T-helper 1 cell treated with Interleukin-12 subunit alpha and Interleukin-12 subunit beta and Interleukin-4 antibody, amounts not matched to agents 30 μg/mL and 1 μg/mL, for 36 hours (primary cell): ENCODE measurements around the gene SLC22A8.
"Not testable (repeated sequence)": the region's sequence is repeated elsewhere in the genome, so short reads cannot be mapped to it uniquely, and the experiment has no call there.

Experiments
- H3K27ac Mint-ChIP-seq: one replicate; pipeline ENCODE4 v1.8.0; 2021; ENCODE audit warnings: mild to moderate bottlenecking, mixed read lengths
- H3K27me3 Mint-ChIP-seq: one replicate; pipeline ENCODE4 v1.8.0; 2021; ENCODE audit warnings: low read depth, mixed read lengths
- H3K36me3 Mint-ChIP-seq: one replicate; pipeline ENCODE4 v1.8.0; 2021; ENCODE audit warnings: low read depth, mixed read lengths
- H3K4me1 Mint-ChIP-seq: one replicate; pipeline ENCODE4 v1.8.0; 2021; ENCODE audit warnings: low read depth, mixed read lengths
- H3K4me3 Mint-ChIP-seq: one replicate; pipeline ENCODE4 v1.8.0; 2021; ENCODE audit warnings: mild to moderate bottlenecking, moderate library complexity, mixed read lengths
- H3K9me3 Mint-ChIP-seq: one replicate; pipeline ENCODE4 v1.8.0; 2021; ENCODE audit warnings: mixed read lengths

Gene SLC22A8, protein sequence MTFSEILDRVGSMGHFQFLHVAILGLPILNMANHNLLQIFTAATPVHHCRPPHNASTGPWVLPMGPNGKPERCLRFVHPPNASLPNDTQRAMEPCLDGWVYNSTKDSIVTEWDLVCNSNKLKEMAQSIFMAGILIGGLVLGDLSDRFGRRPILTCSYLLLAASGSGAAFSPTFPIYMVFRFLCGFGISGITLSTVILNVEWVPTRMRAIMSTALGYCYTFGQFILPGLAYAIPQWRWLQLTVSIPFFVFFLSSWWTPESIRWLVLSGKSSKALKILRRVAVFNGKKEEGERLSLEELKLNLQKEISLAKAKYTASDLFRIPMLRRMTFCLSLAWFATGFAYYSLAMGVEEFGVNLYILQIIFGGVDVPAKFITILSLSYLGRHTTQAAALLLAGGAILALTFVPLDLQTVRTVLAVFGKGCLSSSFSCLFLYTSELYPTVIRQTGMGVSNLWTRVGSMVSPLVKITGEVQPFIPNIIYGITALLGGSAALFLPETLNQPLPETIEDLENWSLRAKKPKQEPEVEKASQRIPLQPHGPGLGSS

GRCh38 chr11:63015521-63016215 lies at the start of gene SLC22A8:
Gene SLC22A8, minus strand, starts transcription at chr11:63015841. Its CDS starts 883 bp downstream, at chr11:63014958.
- Mint-ChIP-seq H3K4me1 (no peaks in the 10 kb centered on the region), H3K27ac (no peak within 1 kb of the TSS)

GRCh38 chr11:63046203-63046602 lies 30.6 kb upstream of the SLC22A8 start:
- H3K27me3 Mint-ChIP-seq: peaks cover 12% of the 10 kb centered on the region
- not testable (repeated sequence) for H3K9me3 Mint-ChIP-seq, H3K4me1 Mint-ChIP-seq, H3K4me3 Mint-ChIP-seq, H3K36me3 Mint-ChIP-seq, H3K27ac Mint-ChIP-seq

More at GRCh38 chr11:63015521-63016215, at the start of gene SLC22A8:
- Mint-ChIP-seq H3K9me3 (no peaks in the 10 kb centered on the region), H3K27me3 (peaks cover 7% of the 10 kb centered on the region), H3K36me3 (no peaks in the 10 kb centered on the region), H3K4me3 (no peak within 1 kb of the TSS)

DNA sequence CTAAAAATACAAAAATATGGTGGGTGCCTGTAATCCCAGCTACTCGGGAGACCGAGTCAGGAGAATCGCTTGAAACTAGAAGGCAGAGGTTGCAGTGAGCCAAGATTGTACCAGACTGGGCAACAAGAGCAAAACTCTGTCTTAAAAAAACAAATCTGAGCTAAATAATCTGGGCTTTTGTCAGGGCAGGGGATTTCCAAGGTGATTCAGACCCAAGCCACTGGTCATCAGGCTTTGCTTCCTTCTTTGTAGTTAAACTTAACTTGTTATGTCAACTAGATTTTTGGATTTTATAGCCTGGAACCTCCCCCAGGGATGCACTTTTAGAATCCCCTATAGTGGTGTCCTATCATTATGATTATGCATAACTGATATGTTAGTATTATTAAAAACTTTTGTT lies 27.0 kb upstream of the SLC22A8 start:
- Mint-ChIP-seq H3K4me1 (no peaks in the 10 kb centered on the region), H3K27me3 (peaks cover 7% of the 10 kb centered on the region), H3K27ac (no peak overlapping the region), H3K4me3 (no peak overlapping the region), H3K9me3 (no peaks in the 10 kb centered on the region), H3K36me3 (no peaks in the 10 kb centered on the region)

DNA sequence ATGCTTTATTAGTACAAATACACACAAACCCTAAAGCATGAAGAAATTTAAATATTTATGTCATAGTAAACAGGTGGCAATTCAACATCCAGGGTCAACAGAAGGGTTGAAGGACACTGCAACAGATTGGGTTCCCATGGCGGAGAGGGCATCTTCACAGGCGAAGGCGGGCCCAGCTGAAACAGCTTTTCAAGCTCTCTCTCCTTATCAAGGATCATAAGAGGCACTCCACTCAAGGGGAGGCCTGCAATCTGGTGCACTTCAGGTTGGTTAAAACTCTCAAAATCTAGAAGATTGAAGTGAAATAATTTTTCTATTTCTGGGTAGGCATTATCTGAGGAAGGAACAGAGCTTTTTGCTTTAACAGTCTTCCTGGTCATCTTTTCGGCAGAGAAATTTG lies 16.8 kb upstream of the SLC22A8 start:
- H3K9me3 Mint-ChIP-seq: no peaks in the 10 kb centered on the region
- no peak overlapping the region for H3K27ac Mint-ChIP-seq
- peaks cover 9% of the 10 kb centered on the region for H3K27me3 Mint-ChIP-seq
- no peaks in the 10 kb centered on the region for H3K4me1 Mint-ChIP-seq
- H3K4me3 Mint-ChIP-seq: no peak overlapping the region
- H3K36me3 Mint-ChIP-seq: no peaks in the 10 kb centered on the region

DNA sequence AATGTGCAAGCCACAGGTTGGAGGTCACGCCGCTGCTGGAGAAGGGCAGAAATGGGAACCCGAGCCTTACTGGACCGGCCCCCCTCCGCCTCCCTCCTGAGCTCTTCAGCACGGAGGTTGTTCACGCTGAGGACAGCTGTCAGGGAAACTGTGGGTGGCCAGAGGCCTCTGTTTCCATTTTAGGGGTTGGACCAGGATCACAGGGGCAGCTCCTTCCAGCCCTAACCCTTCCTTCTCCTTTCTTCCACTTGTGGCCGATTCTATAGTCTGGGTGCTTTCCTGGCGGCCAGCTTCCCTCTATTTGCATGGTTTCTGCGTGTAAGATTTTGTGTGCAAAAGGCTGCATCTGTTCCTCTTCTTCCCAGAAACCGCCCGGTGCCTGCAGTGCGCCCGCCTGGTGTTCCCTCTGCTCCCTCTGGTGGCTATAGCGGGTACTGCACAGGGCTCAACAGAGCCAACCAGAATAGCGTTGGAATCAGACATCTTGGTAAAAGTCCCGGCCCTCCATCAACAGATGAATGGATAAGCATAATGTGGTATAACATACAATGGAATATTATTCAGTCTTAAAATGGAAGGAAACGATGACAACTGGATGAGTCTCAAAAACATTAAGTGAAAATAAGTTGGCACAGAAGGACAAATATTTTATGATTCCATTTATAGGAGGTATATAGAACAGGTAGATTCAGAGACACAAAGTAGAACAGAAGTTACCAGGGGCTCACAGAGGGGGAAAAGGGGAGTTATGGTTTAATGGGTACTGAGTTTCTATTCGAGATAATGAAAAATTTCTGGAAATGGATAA lies 8.4 kb upstream of the SLC22A8 start:
- no peaks in the 10 kb centered on the region for H3K9me3 Mint-ChIP-seq
- H3K36me3 Mint-ChIP-seq: no peaks in the 10 kb centered on the region
- peaks cover 5% of the 10 kb centered on the region for H3K27me3 Mint-ChIP-seq
- H3K4me1 Mint-ChIP-seq: peaks cover 2% of the 10 kb centered on the region
- no peak overlapping the region for H3K4me3 Mint-ChIP-seq
- no peak overlapping the region for H3K27ac Mint-ChIP-seq

DNA sequence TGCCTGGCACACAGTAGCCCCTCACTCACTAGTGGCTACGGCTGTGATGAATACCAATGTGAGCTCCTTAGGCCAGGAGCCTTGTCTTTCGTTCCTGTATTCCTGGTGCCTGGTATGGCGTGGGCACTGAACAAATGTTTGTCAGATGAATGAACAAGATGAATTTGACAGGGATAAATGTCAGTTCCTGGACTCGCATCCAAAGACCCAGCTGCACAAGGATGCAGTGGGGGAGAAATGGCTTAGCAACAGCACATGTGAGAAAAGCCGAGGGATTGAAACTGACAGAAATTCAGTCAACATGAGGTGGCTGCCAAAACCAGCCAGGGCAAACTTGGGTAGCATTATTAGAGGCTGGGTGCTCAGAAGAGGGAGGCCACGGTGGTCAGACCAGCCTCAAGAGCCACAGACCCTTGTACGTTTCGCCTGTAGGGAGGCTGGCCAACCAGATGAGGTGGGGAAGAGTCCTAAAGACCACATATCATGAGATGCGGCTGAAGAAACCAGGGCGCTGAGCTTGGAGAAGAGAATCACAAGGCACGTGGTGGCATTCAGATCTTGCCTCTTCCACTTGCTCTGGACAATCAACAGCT lies 7.7 kb upstream of the SLC22A8 start:
- Mint-ChIP-seq H3K36me3 (no peaks in the 10 kb centered on the region), H3K4me3 (no peak overlapping the region), H3K27ac (no peak overlapping the region), H3K9me3 (no peaks in the 10 kb centered on the region), H3K4me1 (peaks cover 2% of the 10 kb centered on the region), H3K27me3 (peaks cover 12% of the 10 kb centered on the region)

DNA sequence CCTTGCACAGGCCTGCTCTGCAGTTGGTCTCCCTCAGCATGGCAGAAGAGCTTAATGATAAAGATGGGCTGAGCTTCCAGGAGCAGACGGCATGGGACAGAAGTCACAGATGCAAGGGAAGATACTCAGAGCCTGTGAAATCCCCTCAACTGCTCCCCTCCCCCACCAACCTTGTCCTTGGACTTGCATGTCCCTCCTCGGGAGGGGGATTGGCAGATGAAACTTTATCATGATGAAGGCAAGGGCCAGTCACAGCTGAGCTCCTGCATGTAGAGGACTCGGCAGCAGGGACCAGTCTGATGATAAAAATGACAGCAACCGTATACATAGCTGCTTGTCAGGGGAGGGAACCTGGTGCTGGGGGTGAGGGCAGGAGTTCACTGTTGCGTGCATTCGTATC lies 6.8 kb upstream of the SLC22A8 start:
- Mint-ChIP-seq H3K36me3 (no peaks in the 10 kb centered on the region), H3K4me1 (peaks cover 2% of the 10 kb centered on the region), H3K9me3 (no peaks in the 10 kb centered on the region), H3K4me3 (no peak overlapping the region), H3K27ac (no peak overlapping the region), H3K27me3 (peaks cover 12% of the 10 kb centered on the region)

DNA sequence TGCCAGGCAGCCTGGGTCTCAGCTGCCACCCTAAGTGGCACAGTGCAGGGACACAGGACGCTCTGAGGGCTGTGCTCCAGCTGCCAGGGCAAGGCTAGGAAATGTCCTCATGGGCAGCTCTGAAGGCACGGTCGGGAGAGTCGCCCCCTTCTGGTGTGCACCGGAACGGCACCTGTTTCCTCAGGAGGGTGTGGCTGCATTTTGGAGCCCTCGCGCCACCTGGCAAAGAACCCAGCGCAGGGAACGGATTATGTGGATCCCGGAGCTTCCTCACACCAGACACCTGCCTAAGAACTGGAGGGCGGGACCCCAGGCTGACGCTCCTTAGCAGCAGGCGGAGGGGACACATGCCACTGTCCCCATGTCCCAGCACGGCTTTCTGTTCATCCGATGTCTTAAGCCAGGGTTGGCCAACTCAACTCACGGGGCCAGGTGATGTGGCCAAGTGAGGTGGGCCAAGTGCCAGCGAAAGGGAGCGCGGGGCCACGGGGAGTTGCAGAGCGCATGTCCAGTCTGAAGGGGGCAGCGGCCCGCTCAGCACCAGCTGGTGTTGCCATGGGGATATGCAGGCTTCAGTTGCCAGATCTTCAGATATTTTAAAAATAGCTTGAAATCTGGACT lies 5.1 kb upstream of the SLC22A8 start:
- Mint-ChIP-seq H3K27me3 (peaks cover 12% of the 10 kb centered on the region), H3K4me1 (peaks cover 2% of the 10 kb centered on the region), H3K27ac (no peak overlapping the region), H3K36me3 (no peaks in the 10 kb centered on the region), H3K4me3 (no peak overlapping the region), H3K9me3 (no peaks in the 10 kb centered on the region)

DNA sequence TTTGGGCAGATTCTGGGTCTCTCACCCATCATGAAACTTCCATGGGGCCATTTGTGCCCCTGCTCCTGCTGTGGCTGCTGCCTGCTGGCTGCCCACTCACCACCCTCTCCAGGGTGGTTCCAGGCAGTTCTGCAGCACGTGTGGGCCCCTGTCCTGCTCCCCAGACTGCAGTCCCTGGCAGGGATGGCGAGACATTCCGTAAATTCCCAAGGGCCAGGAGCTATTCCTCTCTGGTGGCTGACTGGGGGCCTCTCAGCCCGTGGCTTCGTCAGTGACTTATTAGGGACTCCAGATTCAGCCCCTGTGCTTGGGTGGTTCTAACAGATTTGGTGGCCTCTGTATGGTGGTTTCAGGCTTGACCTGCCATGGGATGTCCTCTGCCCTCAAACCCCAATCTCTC lies 3.9 kb upstream of the SLC22A8 start:
- Mint-ChIP-seq H3K27me3 (peaks cover 7% of the 10 kb centered on the region), H3K9me3 (no peaks in the 10 kb centered on the region), H3K4me3 (no peak overlapping the region), H3K4me1 (peaks cover 2% of the 10 kb centered on the region), H3K27ac (no peak overlapping the region), H3K36me3 (no peaks in the 10 kb centered on the region)

- Mint-ChIP-seq H3K4me1 (no peaks in the 10 kb centered on the region), H3K36me3 (no peaks in the 10 kb centered on the region), H3K27me3 (peaks cover 7% of the 10 kb centered on the region), H3K27ac (no peak overlapping the region), H3K4me3 (no peak overlapping the region), H3K9me3 (no peaks in the 10 kb centered on the region)
Measured at GRCh38 chr11:63017306-63017974, 1.8 kb upstream of the SLC22A8 start.

DNA sequence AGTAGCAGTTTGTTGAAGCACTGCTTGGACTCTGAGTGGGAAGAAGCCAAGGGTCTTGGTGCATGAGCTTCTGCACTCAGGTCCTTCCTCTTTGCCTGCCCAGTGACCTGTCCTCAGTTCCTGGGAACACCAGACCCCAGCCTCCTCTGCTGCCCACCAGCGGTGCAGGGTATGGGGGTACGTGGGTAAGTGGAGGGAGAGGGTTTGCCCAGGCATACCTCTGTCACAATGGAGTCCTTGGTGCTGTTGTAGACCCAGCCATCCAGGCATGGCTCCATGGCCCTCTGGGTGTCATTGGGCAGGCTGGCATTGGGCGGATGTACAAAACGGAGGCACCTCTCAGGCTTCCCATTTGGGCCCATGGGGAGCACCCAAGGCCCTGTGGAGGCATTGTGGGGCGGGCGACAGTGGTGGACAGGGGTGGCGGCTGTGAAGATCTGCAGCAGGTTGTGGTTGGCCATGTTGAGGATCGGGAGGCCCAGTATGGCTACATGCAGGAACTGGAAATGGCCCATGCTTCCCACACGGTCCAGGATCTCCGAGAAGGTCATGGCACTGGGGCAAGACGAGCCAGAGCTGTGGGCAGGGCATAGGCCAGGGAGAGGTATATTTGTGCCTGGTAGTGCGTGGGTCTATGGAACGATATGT lies 1.1 kb downstream of the SLC22A8 start:
- Mint-ChIP-seq H3K4me3 (no peak overlapping the region), H3K36me3 (no peaks in the 10 kb centered on the region), H3K4me1 (no peaks in the 10 kb centered on the region), H3K9me3 (no peaks in the 10 kb centered on the region), H3K27me3 (peaks cover 7% of the 10 kb centered on the region), H3K27ac (no peak overlapping the region)

DNA sequence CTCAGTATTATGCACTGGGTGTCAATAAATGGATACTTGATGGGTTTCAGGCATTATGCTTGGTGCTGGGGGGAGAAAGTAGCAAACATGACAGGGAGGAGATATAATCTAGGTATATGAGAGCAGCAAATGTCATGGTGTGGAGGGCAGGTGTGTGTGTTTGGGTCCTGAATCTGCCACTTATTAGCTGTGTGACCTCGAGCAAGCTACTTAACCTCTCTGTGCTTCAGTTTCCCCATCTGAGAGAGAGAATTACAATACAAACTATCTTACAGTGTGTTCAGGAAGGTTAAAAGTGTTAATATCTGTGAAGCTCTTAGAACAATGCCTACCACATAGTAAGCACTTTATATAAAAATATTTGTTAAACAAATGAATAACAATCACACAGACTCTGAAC lies 2.8 kb downstream of the SLC22A8 start:
- Mint-ChIP-seq H3K9me3 (no peaks in the 10 kb centered on the region), H3K4me3 (no peak overlapping the region), H3K36me3 (no peaks in the 10 kb centered on the region), H3K27me3 (no peaks in the 10 kb centered on the region), H3K27ac (no peak overlapping the region), H3K4me1 (no peaks in the 10 kb centered on the region)

DNA sequence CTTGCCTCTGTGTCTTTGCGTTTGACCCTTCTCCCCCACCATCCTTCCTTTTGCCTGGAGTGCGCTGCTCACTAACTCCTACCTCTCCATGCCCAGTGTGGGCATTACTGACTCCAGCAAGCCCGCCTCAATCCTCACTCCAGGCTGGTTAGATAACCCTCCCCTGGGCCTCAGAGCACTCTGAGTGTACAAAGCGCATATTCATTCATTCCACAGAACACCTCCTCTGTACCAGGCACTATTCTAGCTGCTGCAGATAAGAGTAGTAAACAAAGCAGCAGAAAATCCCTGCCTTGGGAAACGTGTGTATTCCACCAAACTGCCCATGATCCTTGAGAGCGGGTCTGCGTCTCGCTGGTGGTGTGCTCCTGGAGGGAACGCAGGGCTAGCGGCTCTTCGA lies 3.2 kb downstream of the SLC22A8 start:
- Mint-ChIP-seq H3K27me3 (no peaks in the 10 kb centered on the region), H3K4me1 (no peaks in the 10 kb centered on the region), H3K36me3 (no peaks in the 10 kb centered on the region), H3K4me3 (no peak overlapping the region), H3K27ac (no peak overlapping the region), H3K9me3 (no peaks in the 10 kb centered on the region)
